ENCODE results near the gene SLC16A3. TPM values are rescaled to one million over a fixed set of nuclear protein-coding genes. Genes with fewer than 3 reads are reported as not detected.

Gene SLC16A3
- total RNA-seq, 1 donor = 222 TPM

DNA sequence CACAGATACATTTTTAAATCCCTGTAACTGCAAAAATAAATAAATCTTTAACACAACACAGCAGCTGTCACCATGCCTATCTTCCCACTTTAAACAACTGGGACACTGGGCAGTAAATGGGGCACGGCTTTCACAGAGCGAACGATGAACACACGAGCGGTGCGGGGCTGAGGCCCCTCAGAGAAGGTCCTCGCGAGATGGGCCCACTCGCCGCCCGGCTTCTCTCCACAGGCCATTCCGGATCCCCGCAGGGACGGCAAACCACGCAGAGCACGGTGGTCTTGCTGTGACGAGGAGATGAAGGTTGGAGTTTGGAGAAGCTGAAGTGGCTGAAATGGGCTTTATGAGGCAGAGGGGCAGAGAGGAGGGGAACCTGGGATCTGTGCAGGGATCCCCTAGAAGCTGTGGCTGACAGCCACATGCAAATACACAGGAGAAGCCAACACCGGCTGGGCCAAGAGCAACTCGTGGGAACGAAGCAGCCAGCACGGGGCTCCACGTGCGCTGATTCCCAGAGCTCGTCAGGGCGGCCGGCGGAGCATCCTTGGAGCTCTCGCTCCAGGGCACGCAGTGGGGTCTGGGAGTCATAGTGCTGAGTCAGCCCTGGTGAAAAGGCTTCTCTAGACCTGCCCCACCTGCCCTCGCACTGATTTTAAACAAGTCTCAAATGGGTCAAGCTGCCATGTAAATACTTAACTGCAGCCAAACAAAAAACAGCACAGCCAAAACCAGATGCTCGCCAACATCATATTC is 47.9 kb upstream of the SLC16A3 start:
- no peaks in the 10 kb centered on the region for H4K20me1 ChIP-seq (ENCODE audit: insufficient read depth, low read length)
- H2AFZ ChIP-seq (ENCODE audit: low read length) = no peak overlapping the region
- no peaks in the 10 kb centered on the region for H3K9me3 ChIP-seq (ENCODE audit: low read depth, low read length)
- H3K4me2 ChIP-seq (ENCODE audit: insufficient read depth, low read length) = no peak overlapping the region
- no peak overlapping the region for H3K27ac ChIP-seq (ENCODE audit: low read depth, low read length)
- peak; percentile 62 for DNase-seq (ENCODE audit: insufficient read length, low spot score, missing footprints)
- no peaks in the 10 kb centered on the region for H3K79me2 ChIP-seq (ENCODE audit: insufficient read depth, low read length)
- TF ChIP-seq, protein P1, sequence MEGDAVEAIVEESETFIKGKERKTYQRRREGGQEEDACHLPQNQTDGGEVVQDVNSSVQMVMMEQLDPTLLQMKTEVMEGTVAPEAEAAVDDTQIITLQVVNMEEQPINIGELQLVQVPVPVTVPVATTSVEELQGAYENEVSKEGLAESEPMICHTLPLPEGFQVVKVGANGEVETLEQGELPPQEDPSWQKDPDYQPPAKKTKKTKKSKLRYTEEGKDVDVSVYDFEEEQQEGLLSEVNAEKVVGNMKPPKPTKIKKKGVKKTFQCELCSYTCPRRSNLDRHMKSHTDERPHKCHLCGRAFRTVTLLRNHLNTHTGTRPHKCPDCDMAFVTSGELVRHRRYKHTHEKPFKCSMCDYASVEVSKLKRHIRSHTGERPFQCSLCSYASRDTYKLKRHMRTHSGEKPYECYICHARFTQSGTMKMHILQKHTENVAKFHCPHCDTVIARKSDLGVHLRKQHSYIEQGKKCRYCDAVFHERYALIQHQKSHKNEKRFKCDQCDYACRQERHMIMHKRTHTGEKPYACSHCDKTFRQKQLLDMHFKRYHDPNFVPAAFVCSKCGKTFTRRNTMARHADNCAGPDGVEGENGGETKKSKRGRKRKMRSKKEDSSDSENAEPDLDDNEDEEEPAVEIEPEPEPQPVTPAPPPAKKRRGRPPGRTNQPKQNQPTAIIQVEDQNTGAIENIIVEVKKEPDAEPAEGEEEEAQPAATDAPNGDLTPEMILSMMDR (IDR thresholded peaks at IDR 0.05; ENCODE audit: extremely low read depth, low read depth, low read length) = no peak
- no peaks in the 10 kb centered on the region for H3K4me1 ChIP-seq (ENCODE audit: insufficient read depth, low read length)
- H3K4me3 ChIP-seq (ENCODE audit: insufficient read depth, low read length) = no peak overlapping the region
- no peaks in the 10 kb centered on the region for H3K27me3 ChIP-seq (ENCODE audit: insufficient read depth, low read length)
- peaks cover 37% of the 10 kb centered on the region for H3K36me3 ChIP-seq (ENCODE audit: insufficient read depth, low read length)

DNA sequence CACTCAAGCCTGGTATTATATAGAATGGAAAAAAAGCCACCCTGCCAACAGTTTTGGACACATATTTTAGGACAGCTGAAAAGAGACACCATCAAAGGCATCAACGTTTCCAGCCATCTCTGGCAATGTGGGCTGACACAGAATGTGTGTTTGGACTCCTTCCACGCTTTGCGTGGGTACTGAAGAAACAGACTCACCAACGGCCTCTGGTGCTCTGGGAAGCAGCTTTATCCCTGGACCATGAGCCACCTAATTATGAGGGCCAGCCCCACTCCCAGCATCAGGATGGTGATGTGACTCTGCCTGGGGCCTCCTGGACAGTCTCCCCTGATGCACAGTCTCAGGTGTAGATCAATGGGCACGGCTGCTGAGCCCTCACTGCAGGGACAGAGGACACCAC is 44.1 kb upstream of the SLC16A3 start:
- Histone ChIP-seq H4K20me1 (ENCODE audit: insufficient read depth, low read length) (no peaks in the 10 kb centered on the region), H3K4me1 (ENCODE audit: insufficient read depth, low read length) (no peaks in the 10 kb centered on the region), H3K36me3 (ENCODE audit: insufficient read depth, low read length) (peaks cover 26% of the 10 kb centered on the region), H2AFZ (ENCODE audit: low read length) (no peak overlapping the region), H3K4me2 (ENCODE audit: insufficient read depth, low read length) (no peak overlapping the region), H3K27me3 (ENCODE audit: insufficient read depth, low read length) (no peaks in the 10 kb centered on the region), H3K79me2 (ENCODE audit: insufficient read depth, low read length) (no peaks in the 10 kb centered on the region), H3K27ac (ENCODE audit: low read depth, low read length) (no peak overlapping the region), H3K4me3 (ENCODE audit: insufficient read depth, low read length) (no peak overlapping the region), H3K9me3 (ENCODE audit: low read depth, low read length) (no peaks in the 10 kb centered on the region)
- TF ChIP-seq, protein P1 (IDR thresholded peaks at IDR 0.05; ENCODE audit: extremely low read depth, low read depth, low read length) = no peak
- DNase-seq (ENCODE audit: insufficient read length, low spot score, missing footprints) = no peak

DNA sequence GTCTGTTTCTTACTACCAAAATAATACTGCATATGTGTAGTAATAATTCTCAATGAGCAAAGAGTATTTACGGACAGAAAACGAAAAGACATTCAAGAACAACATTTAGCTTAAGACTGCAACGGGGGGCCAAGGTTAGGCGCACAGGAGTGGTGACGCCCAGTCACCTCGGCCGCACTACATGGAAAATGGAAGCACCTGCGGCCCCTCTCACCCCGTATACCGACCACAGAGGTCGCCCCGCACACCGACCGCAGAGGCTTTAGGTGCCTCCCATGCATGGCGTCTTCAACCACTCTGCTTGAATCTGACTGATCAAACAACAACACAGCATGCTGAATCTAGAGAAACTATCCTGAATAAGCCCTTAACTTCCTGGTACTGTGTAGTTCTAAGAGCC is 42.6 kb upstream of the SLC16A3 start:
- Histone ChIP-seq H3K9me3 (ENCODE audit: low read depth, low read length) (no peaks in the 10 kb centered on the region), H3K27me3 (ENCODE audit: insufficient read depth, low read length) (no peaks in the 10 kb centered on the region), H3K4me3 (ENCODE audit: insufficient read depth, low read length) (no peak overlapping the region), H3K4me1 (ENCODE audit: insufficient read depth, low read length) (no peaks in the 10 kb centered on the region), H3K27ac (ENCODE audit: low read depth, low read length) (no peak overlapping the region), H3K79me2 (ENCODE audit: insufficient read depth, low read length) (no peaks in the 10 kb centered on the region), H3K36me3 (ENCODE audit: insufficient read depth, low read length) (peaks cover 30% of the 10 kb centered on the region), H2AFZ (ENCODE audit: low read length) (no peak overlapping the region), H3K4me2 (ENCODE audit: insufficient read depth, low read length) (no peak overlapping the region), H4K20me1 (ENCODE audit: insufficient read depth, low read length) (no peaks in the 10 kb centered on the region)
- TF ChIP-seq, protein P1 (IDR thresholded peaks at IDR 0.05; ENCODE audit: extremely low read depth, low read depth, low read length) = no peak
- no peak for DNase-seq (ENCODE audit: insufficient read length, low spot score, missing footprints)

DNA sequence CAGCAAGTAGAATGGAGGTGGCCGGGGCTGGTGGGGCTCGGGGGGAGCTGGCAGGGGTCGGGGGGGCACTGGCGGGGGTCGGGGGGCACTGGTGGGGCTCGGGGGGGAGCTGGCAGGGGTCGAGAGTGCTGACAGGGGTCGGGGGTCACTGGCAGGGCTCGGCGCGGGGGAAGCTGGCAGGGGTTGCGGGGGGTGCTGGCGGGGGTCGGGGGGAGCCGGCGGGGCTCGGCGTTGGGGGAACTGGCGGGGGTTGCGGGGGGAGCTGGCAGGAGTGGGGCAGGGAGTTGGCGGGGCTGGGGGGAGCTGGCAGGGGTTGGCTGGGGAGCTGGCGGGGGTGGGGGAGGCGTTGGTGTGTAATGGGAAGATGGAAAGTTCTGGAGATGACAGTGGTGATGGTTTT is 41.3 kb upstream of the SLC16A3 start:
- no peak overlapping the region for H3K4me2 ChIP-seq (ENCODE audit: insufficient read depth, low read length)
- no peak overlapping the region for H3K27ac ChIP-seq (ENCODE audit: low read depth, low read length)
- no peaks in the 10 kb centered on the region for H4K20me1 ChIP-seq (ENCODE audit: insufficient read depth, low read length)
- H3K79me2 ChIP-seq (ENCODE audit: insufficient read depth, low read length) = no peaks in the 10 kb centered on the region
- H3K4me3 ChIP-seq (ENCODE audit: insufficient read depth, low read length) = no peak overlapping the region
- no peak for DNase-seq (ENCODE audit: insufficient read length, low spot score, missing footprints)
- H3K9me3 ChIP-seq (ENCODE audit: low read depth, low read length) = no peaks in the 10 kb centered on the region
- H2AFZ ChIP-seq (ENCODE audit: low read length) = no peak overlapping the region
- H3K36me3 ChIP-seq (ENCODE audit: insufficient read depth, low read length) = peaks cover 32% of the 10 kb centered on the region
- no peaks in the 10 kb centered on the region for H3K27me3 ChIP-seq (ENCODE audit: insufficient read depth, low read length)
- TF ChIP-seq, protein P1 (IDR thresholded peaks at IDR 0.05; ENCODE audit: extremely low read depth, low read depth, low read length) = no peak
- no peaks in the 10 kb centered on the region for H3K4me1 ChIP-seq (ENCODE audit: insufficient read depth, low read length)

Data from osteoblast (primary cell).